H1 (cell line): ENCODE data around the gene SLC9C1. TPM values are rescaled to one million over a fixed set of nuclear protein-coding genes. Genes with fewer than 3 reads are reported as not detected.

ENCODE experiments used
- ATF3 ChIP-seq: IDR thresholded peaks from 2 replicates; pipeline ENCODE4 v1.6.1; 2011; ENCODE audit warnings: low read depth, mild to moderate bottlenecking, low read length; ENCODE audit not compliant: insufficient read depth
- CBX5 ChIP-seq: fragments of 300-800, 300-1000 bp; sonication (generic); IDR thresholded peaks from 2 replicates; pipeline ENCODE4 v1.7.1; 2016; ENCODE audit warnings: antibody characterized with exemption, low read length, low read depth
- CHD1 ChIP-seq: IDR thresholded peaks from 2 replicates; pipeline ENCODE4 v1.6.1; 2012; ENCODE audit warnings: low read depth, low read length, improper control_type of control experiment
- JUN ChIP-seq: IDR thresholded peaks from 2 replicates; pipeline ENCODE4 v1.6.1; 2011; ENCODE audit warnings: low read depth, mild to moderate bottlenecking, improper control_type of control experiment, low read length
- PHF8 ChIP-seq: fragments of 200-600 bp; sonication (generic); conservative IDR thresholded peaks from 2 replicates; pipeline ENCODE4 v1.7.1; 2012; ENCODE audit warnings: low read depth, mild to moderate bottlenecking, inconsistent platforms, low read length, moderate library complexity
- POU5F1 ChIP-seq: IDR thresholded peaks from 2 replicates; pipeline ENCODE4 v1.6.1; 2011; ENCODE audit warnings: low read depth, mild to moderate bottlenecking, low read length, moderate library complexity
- RAD21 ChIP-seq, 2 experiments: IDR thresholded peaks in 1 of 2; conservative IDR thresholded peaks in 1 of 2; 2 replicates each; pipeline ENCODE4 v1.6.1; 2011; ENCODE audit warnings: low read depth in 2 of 2, low read length in 2 of 2, improper control_type of control experiment in 1 of 2, inconsistent platforms in 1 of 2, mild to moderate bottlenecking in 1 of 2, moderate library complexity in 1 of 2
- SP2 ChIP-seq: IDR thresholded peaks from 2 replicates; pipeline ENCODE4 v1.6.1; 2012; ENCODE audit warnings: mild to moderate bottlenecking, low read length, inconsistent platforms
- polyA plus RNA-seq, 7 experiments: library from polyadenylated mRNA; depleted of rRNA in 3 of 7; stranded (reverse) in 5 of 7; unstranded in 2 of 7; fragments of >200 nt in 5 of 7; fragments of 200-250 nt in 2 of 7; gene quantifications; 1 replicate in 5 of 7; 2 replicates in 1 of 7; 4 replicates in 1 of 7; pipeline versions ENCODE4 v1.2.1 to v1.2.3, GENCODE V29; 2011 to 2013; ENCODE audit warnings: missing spikeins in 2 of 7, mixed read lengths in 2 of 7
- total RNA-seq: library from RNA; stranded (reverse); fragmentation: NEBNext Ultra II Directional; extraction: Animal tissue kit (Norgen Biotek cat#: 25700); gene quantifications from 2 replicates; pipeline ENCODE4 v1.2.1, GENCODE V29; 2021
- TF ChIP-seq, protein P1 (sequence below): fragments of 300-600 bp; sonication (generic); IDR thresholded peaks from 2 replicates; pipeline ENCODE4 v1.7.1; 2012; ENCODE audit warnings: low read length, moderate library complexity, mild to moderate bottlenecking, inconsistent platforms; ENCODE audit not compliant: insufficient replicate concordance

The SLC9C1 gene
- total and polyA plus RNA-seq, 2 of the 8 experiments (the other 6 are each of a cell fraction or from before 2014, with no cell fraction given): 0.15 to 0.24 TPM

GRCh38 chr3:112302881-112303763 lies 9.1 kb upstream of the SLC9C1 start (continued):
- TF ChIP-seq ATF3 (no peak), SP2 (no peak), CHD1 (no peak), JUN (no peak), PHF8 (no peak), RAD21 (IDR thresholded peaks at IDR 0.05 in 1 of 2, conservative IDR thresholded peaks at IDR 0.05 in 1 of 2; ENCODE audit: low read depth in 2 of 2, low read length in 2 of 2) (0 out of 4 replicates have a peak, but pooled peaks of 1 of the 2 experiments have one; percentile 2), CBX5 (no peak), POU5F1 (no peak)
- TF ChIP-seq, protein P1, sequence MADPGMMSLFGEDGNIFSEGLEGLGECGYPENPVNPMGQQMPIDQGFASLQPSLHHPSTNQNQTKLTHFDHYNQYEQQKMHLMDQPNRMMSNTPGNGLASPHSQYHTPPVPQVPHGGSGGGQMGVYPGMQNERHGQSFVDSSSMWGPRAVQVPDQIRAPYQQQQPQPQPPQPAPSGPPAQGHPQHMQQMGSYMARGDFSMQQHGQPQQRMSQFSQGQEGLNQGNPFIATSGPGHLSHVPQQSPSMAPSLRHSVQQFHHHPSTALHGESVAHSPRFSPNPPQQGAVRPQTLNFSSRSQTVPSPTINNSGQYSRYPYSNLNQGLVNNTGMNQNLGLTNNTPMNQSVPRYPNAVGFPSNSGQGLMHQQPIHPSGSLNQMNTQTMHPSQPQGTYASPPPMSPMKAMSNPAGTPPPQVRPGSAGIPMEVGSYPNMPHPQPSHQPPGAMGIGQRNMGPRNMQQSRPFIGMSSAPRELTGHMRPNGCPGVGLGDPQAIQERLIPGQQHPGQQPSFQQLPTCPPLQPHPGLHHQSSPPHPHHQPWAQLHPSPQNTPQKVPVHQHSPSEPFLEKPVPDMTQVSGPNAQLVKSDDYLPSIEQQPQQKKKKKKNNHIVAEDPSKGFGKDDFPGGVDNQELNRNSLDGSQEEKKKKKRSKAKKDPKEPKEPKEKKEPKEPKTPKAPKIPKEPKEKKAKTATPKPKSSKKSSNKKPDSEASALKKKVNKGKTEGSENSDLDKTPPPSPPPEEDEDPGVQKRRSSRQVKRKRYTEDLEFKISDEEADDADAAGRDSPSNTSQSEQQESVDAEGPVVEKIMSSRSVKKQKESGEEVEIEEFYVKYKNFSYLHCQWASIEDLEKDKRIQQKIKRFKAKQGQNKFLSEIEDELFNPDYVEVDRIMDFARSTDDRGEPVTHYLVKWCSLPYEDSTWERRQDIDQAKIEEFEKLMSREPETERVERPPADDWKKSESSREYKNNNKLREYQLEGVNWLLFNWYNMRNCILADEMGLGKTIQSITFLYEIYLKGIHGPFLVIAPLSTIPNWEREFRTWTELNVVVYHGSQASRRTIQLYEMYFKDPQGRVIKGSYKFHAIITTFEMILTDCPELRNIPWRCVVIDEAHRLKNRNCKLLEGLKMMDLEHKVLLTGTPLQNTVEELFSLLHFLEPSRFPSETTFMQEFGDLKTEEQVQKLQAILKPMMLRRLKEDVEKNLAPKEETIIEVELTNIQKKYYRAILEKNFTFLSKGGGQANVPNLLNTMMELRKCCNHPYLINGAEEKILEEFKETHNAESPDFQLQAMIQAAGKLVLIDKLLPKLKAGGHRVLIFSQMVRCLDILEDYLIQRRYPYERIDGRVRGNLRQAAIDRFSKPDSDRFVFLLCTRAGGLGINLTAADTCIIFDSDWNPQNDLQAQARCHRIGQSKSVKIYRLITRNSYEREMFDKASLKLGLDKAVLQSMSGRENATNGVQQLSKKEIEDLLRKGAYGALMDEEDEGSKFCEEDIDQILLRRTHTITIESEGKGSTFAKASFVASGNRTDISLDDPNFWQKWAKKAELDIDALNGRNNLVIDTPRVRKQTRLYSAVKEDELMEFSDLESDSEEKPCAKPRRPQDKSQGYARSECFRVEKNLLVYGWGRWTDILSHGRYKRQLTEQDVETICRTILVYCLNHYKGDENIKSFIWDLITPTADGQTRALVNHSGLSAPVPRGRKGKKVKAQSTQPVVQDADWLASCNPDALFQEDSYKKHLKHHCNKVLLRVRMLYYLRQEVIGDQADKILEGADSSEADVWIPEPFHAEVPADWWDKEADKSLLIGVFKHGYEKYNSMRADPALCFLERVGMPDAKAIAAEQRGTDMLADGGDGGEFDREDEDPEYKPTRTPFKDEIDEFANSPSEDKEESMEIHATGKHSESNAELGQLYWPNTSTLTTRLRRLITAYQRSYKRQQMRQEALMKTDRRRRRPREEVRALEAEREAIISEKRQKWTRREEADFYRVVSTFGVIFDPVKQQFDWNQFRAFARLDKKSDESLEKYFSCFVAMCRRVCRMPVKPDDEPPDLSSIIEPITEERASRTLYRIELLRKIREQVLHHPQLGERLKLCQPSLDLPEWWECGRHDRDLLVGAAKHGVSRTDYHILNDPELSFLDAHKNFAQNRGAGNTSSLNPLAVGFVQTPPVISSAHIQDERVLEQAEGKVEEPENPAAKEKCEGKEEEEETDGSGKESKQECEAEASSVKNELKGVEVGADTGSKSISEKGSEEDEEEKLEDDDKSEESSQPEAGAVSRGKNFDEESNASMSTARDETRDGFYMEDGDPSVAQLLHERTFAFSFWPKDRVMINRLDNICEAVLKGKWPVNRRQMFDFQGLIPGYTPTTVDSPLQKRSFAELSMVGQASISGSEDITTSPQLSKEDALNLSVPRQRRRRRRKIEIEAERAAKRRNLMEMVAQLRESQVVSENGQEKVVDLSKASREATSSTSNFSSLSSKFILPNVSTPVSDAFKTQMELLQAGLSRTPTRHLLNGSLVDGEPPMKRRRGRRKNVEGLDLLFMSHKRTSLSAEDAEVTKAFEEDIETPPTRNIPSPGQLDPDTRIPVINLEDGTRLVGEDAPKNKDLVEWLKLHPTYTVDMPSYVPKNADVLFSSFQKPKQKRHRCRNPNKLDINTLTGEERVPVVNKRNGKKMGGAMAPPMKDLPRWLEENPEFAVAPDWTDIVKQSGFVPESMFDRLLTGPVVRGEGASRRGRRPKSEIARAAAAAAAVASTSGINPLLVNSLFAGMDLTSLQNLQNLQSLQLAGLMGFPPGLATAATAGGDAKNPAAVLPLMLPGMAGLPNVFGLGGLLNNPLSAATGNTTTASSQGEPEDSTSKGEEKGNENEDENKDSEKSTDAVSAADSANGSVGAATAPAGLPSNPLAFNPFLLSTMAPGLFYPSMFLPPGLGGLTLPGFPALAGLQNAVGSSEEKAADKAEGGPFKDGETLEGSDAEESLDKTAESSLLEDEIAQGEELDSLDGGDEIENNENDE: peak; percentile 75
